Measurements from ENCODE around the gene FAM3D.
"Not testable (repeated sequence)": the region's sequence is repeated elsewhere in the genome, so short reads cannot be mapped to it uniquely, and the experiment has no call there.

Gene FAM3D

DNA sequence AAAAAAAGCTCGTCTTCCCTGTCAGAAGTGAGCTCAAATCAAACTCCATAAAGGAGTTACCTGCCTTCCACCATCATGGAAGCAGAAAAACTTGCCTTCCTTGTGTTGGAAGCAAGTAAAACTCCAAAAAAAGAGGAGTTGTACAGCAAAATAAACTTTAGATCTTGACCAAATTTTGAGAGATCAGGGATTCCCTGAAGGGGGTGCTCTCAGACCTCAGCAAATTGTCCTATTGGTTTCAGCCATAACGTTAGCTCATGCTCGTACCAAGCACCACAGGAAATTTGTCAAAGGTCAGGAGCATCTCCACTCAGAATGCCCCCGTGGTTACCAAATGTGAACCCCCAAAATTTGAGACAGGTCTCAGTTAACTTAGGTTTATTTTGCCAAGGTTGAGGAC lies 28.7 kb upstream of the FAM3D start:
- H3K27me3 ChIP-seq (replicated peaks; ENCODE audit: control insufficient read depth, insufficient read depth, low read length); H3K36me3 ChIP-seq (ENCODE audit: control insufficient read depth, insufficient read depth, low read length); H3K4me3 ChIP-seq (replicated peaks; ENCODE audit: low read depth, low read length); DNase-seq (ENCODE audit: extremely low read depth, insufficient read length): not testable (repeated sequence)
- TF ChIP-seq, protein P1, sequence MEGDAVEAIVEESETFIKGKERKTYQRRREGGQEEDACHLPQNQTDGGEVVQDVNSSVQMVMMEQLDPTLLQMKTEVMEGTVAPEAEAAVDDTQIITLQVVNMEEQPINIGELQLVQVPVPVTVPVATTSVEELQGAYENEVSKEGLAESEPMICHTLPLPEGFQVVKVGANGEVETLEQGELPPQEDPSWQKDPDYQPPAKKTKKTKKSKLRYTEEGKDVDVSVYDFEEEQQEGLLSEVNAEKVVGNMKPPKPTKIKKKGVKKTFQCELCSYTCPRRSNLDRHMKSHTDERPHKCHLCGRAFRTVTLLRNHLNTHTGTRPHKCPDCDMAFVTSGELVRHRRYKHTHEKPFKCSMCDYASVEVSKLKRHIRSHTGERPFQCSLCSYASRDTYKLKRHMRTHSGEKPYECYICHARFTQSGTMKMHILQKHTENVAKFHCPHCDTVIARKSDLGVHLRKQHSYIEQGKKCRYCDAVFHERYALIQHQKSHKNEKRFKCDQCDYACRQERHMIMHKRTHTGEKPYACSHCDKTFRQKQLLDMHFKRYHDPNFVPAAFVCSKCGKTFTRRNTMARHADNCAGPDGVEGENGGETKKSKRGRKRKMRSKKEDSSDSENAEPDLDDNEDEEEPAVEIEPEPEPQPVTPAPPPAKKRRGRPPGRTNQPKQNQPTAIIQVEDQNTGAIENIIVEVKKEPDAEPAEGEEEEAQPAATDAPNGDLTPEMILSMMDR (IDR thresholded peaks at IDR 0.05; ENCODE audit: insufficient read depth, low read length, poor library complexity, severe bottlenecking), result peak; percentile 22

DNA sequence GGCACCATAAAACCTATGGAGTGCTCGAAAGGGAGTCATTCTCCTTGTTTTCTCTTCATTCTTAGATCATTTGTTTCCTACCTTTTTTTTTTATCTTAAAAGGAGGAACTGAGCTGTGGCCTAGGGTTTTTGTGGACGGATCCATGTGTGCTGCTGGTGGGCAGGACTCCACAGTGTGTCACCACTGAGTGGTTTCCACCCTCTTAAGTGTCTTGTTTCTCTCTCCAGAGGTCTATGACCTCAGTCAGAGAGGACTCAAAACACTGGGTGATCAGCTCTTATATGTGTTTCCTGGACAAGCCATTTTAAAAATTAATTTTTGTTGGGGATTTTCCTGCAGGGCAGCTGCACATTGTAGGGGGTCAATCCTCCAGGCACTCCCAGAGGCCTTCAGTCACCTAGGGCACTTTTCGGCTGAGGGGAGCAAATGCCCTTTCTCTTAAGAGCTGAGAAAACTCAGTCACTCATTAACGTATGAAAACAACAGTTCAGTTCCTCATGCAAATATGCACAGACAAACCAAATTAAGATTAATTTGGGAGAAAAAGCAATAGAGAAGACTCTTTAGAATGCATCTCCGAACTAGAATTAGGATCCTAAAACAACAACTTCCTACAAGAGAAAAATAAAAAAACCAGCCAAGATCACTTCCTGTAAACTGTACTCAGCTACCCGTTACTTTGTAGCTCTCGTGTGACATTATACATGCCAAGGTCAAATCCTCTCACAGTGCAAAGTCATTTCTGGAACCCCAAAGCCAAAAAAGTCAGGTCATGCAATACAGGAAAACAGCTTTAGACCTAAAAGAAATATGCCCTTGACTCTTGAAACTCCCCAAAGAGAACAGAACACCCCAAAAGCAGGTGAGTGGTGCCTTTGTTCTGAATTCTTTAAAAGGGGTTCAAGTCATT lies 27.6 kb upstream of the FAM3D start:
- peak; percentile 36 for DNase-seq (ENCODE audit: extremely low read depth, insufficient read length)
- TF ChIP-seq, protein P1 (IDR thresholded peaks at IDR 0.05; ENCODE audit: insufficient read depth, low read length, poor library complexity, severe bottlenecking), result no peak
- H3K36me3 ChIP-seq (ENCODE audit: control insufficient read depth, insufficient read depth, low read length), result no peaks in the 10 kb centered on the region
- H3K27me3 ChIP-seq (replicated peaks; ENCODE audit: control insufficient read depth, insufficient read depth, low read length), result no peaks in the 10 kb centered on the region
- no peak overlapping the region for H3K4me3 ChIP-seq (replicated peaks; ENCODE audit: low read depth, low read length)

DNA sequence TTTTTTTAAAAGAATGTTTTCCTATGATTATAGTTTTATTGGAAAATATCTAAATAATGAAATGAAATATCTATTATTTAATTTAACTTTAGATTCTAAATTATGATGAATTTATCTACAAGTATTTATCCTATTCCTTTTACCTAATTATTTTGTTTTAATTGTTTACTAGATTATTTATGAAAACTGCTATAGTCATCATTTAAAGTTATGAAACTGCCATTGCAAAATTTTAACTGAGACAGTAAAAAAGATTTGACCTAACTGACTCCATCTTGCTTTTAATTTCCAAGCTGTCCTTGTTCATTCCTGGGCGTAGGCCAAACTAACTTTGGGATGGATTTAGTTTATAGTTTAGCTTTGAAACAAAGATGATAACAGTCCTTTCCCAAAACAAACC lies 25.9 kb upstream of the FAM3D start:
- H3K4me3 ChIP-seq (replicated peaks; ENCODE audit: low read depth, low read length), result no peak overlapping the region
- no peak for DNase-seq (ENCODE audit: extremely low read depth, insufficient read length)
- no peaks in the 10 kb centered on the region for H3K27me3 ChIP-seq (replicated peaks; ENCODE audit: control insufficient read depth, insufficient read depth, low read length)
- TF ChIP-seq, protein P1 (IDR thresholded peaks at IDR 0.05; ENCODE audit: insufficient read depth, low read length, poor library complexity, severe bottlenecking), result no peak
- no peaks in the 10 kb centered on the region for H3K36me3 ChIP-seq (ENCODE audit: control insufficient read depth, insufficient read depth, low read length)

DNA sequence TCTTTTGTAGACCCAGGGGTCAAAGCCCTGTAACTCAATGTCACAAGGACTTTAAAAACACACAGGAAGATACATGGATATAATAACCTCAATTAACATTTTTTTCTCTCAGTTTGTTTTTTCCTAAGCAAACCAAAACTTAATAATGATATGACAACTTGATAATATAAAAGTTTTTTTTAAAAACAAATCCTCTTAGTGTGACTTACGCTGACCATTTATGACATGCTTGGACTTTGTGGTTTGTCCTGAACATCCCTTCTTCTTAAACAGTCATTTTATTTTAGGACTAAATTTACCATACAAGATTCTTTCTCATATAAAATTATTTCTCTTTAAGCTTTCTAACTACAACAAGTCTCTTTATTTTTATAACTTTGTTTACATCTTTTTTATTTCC lies 25.4 kb upstream of the FAM3D start:
- no peak overlapping the region for H3K4me3 ChIP-seq (replicated peaks; ENCODE audit: low read depth, low read length)
- DNase-seq (ENCODE audit: extremely low read depth, insufficient read length), result no peak
- TF ChIP-seq, protein P1 (IDR thresholded peaks at IDR 0.05; ENCODE audit: insufficient read depth, low read length, poor library complexity, severe bottlenecking), result no peak
- no peaks in the 10 kb centered on the region for H3K36me3 ChIP-seq (ENCODE audit: control insufficient read depth, insufficient read depth, low read length)
- no peaks in the 10 kb centered on the region for H3K27me3 ChIP-seq (replicated peaks; ENCODE audit: control insufficient read depth, insufficient read depth, low read length)

DNA sequence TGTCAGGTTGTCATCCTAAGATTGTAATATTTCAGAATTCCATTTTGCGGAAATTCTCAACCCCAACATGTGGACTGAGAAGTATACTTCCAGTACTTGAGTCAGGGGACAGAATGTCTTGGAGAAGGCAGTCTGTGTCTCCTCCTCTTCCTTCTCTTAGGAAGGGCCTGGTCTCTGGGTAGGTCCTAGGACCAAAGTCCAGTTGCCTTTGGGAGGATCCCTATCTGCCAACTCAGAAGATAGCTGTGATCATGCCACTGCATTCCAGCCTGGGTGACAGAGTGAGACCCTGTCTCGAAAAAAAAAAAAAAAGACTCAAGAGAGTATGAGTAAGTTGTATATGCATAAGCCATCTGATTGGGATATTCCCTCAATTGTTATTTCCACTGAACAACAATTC lies 23.9 kb upstream of the FAM3D start:
- Histone ChIP-seq H3K36me3 (ENCODE audit: control insufficient read depth, insufficient read depth, low read length) (no peaks in the 10 kb centered on the region), H3K27me3 (replicated peaks; ENCODE audit: control insufficient read depth, insufficient read depth, low read length) (no peaks in the 10 kb centered on the region; the same call in 1 of the 2 replicates), H3K4me3 (replicated peaks; ENCODE audit: low read depth, low read length) (no peak overlapping the region)
- DNase-seq (ENCODE audit: extremely low read depth, insufficient read length), result no peak
- TF ChIP-seq, protein P1 (IDR thresholded peaks at IDR 0.05; ENCODE audit: insufficient read depth, low read length, poor library complexity, severe bottlenecking), result no peak

Measured in GM06990 (cell line).